Measurements from ENCODE around the gene PTRH1.
A peak's percentile ranks its signal among the peaks of the same experiment; 100 is the strongest.

PTRH1 gene

DNA sequence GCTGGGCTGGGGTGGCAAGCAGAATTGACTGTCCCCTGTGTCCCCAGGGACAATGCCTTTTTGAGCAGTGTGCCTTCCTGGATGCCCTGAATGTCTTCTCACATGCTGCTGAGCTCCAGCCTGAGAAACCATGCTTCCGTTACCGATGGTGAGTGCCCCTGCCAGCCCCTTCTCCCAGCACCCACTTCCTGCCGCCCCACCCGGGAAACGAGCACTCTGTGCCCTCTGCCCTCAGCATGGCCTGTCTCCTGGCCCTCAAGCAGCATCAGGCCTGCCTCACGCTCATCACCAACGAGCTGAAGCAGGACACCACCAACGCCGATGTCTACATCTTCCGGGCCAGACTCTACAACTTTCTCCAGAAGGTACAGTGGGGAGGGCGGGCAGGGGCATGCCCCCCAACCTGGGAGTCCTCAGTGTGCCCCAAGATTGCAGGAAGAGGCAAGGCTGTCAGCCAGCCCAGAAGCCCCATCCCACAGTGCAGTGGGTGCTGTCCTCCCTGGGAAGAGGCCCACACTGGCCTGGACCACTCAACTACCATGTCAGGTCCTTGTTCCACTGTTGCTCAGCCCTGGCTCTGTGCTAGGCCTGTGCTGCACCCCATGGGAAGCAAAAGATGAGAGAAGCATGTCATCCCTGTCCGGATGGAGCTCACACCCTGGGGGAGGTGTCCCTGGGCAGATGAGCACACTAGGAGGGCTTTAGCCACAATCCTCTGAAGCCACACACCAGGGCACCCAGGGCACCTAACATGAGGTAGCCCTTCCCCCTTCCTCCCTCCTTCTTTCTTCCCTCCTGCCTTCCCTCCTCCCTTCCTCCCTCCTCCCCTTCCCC lies 4.8 kb upstream of the PTRH1 start:
- DNase-seq (ENCODE audit: low read depth in 2 of 2) = no peak

DNA sequence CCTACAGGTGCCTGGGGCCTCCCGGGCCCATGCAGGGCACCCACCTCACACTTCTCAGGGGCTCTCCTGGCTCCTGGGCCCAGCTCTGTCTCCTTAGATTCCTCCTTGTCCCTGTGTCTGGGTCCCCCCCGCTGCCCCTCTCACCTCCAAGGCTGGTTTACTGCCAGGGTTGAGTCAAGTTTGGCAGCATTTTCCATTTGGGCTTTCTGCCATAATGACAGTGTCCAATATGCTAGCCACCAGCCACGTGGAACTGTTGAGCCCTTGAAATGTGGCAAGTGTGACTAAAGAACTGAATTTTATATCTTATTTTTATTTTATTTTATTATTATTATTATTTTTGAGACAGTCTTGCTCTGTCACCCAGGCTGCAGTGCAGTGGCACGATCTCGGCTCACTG lies 2.3 kb upstream of the PTRH1 start:
- no peak for DNase-seq (ENCODE audit: low read depth in 2 of 2)

DNA sequence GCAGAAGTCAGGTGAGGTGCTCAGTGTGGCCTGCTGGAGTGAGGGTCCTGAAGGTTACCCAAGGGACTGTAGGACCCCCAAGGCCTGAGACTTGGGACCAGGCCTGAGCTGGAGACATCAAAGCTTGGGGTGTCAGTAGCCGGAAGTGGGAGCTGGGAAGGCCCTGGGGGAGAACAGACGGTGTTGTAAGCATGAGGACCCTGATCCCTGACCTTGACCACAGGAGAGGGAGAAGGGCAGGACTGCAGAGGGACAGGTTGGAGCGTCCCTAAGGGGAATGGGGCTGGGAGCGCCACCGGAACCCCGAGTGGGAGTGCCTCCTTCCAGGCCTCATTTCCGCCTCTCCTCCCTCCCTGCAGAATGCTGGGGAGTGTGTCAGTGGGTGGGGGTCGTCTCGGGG lies 949 bp upstream of the PTRH1 start:
- DNase-seq (ENCODE audit: low read depth in 2 of 2) = no peak

- no peak for DNase-seq (ENCODE audit: low read depth in 2 of 2)
These were observed 453 bp downstream of the PTRH1 start for GRCh38 chr9:127714951-127715469.

DNA sequence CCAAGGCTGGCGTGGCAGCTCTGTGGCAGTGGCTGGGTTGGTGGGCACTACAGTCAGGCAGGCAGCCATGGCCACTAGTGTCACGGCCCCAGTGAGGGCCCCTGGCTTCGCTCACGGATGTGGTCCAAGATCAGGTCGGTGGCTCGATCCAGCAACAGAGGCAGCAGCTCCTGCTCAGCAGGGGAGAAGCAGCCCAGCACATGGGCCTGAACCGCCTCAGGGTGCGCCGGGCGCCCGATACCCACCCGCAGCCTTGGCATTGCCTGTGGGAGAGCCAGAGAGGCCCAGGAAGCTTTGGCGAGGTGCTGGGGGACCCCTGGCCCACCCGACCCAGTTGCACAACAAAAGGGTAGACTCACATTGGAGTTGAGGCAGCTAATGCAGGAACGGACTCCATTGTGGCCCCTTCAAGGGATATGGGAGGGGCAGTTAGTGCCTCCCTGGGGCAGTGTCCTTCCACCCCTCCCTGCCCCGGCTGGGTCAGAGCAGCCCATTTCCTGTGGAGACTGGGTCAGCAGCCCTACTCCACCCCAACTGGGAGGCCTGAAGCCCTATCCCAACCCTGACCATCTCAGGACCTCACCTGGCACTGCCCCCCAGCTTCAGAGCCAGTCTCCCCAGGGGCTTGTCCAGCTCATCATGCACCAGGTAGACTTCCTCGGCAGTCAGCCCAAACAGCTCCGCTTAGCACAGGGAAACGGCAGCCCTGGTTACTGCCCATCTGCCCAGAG lies 1.3 kb downstream of the PTRH1 start:
- no peak for DNase-seq (ENCODE audit: low read depth in 2 of 2)

DNA sequence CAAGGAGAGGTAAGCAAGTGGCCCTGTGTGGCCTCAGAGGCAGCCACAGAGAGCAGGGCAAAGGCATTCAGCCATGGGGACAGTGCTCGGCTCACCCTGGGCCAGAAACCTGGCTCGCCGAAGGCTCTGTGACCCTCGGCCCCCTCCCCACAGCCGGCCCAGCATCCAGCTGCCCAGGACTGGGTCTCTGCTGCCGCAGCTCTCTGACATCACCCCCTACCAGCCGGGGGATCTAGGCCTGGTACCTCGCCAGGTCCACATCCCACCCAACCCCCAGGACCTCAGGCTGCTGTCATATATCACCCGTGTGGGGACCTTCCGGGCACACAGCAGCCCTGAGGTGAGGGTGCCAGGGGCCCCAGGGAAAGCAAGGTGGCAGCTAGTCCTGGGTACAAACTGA lies 2.6 kb downstream of the PTRH1 start:
- DNase-seq (ENCODE audit: low read depth in 2 of 2) = no peak

DNA sequence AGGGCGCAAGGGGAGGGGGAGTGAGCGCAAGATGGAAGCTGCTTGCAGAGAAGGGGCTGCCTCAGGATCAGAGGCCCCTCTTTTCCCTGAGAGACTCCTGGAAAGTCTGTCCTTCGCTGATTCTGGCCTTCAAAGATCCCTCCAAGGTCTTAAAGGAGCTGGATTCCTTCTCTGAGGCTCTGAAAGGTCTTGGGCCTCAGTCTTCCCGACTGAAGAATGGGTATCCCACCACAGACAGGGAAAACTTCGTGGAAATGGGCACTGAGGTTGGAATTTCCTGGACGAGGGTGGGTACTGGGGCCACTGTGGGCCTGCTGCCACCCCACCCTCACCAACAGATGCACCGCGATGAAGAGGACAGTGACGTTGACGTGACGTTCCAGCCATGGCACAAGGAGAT lies 3.1 kb downstream of the PTRH1 start:
- DNase-seq (ENCODE audit: low read depth in 2 of 2) = no peak

DNA sequence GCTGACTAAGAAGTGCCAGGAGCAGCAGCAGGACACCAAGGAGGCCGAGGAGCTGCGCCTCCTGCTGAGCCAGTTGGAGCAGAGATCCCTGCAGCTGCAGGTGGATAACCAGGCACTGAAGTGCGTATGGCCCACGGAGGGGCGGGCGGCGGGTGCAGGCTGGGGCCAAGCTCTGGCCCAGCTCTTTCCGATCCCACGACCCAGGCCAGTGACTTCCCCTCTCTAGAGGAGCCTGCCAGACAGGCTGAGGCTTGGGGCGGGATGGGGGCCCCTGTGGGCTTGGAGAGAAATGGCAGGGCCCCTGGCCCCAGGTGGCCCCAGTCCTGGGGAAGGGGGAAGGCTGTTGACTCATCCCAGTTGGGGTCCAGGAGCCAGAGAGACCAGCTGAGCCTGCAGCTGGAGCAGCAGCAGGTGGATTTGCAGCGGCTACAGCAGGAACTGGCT lies 3.6 kb downstream of the PTRH1 start:
- no peak for DNase-seq (ENCODE audit: low read depth in 2 of 2)

DNA sequence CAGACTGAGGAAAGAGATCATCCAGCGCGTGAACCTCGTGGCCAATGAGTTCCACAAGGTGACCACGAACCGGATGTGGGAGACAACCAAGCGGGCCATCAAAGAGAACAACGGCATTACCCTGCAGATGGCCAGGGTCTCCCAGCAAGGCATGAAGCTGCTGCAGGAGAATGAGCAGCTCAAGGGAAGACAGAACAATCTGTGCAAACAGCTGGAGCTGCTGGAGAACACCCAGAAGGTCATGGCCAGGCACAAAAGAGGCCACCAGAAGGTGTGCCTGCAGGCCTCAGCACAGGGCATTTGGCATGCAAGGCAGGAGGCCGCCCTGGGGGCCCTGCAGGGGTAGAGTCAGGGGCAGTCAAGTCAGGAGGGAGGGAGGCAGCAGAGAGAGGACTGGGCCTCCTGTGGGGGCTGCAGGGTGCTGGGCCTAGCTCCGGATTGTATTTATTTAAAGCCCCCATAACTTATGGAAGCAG lies 4.2 kb downstream of the PTRH1 start:
- no peak for DNase-seq (ENCODE audit: low read depth in 2 of 2)

GRCh38 chr9:127710204-127710783 lies 5.2 kb downstream of the PTRH1 start:
- no peak for DNase-seq (ENCODE audit: low read depth in 2 of 2)

GRCh38 chr9:127708952-127709587 lies 6.4 kb downstream of the PTRH1 start:
- DNase-seq (ENCODE audit: low read depth in 2 of 2) = no peak

GRCh38 chr9:127707766-127708165 lies 7.7 kb downstream of the PTRH1 start:
- no peak for DNase-seq (ENCODE audit: low read depth in 2 of 2)

DNA sequence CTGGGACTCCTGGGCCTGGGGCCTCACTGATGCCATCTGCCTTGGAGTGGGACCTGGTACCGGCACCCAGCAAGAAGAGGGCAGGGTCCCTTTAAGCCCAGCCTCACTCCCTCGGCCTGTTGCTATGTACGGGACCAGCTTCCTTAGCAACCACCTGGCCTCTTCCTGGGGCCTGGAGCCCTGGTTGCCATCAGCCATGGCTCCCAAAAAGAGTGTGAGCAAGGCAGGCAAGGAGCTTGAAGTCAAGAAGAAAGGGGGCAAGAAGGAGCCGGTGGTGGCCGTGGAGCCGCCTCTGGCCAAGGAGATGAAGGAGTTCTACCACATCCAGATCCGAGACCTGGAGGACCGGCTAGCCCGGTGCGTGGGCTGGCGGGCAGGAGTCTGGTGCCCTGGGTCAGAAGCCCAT lies 8.6 kb downstream of the PTRH1 start, which contains the start of gene CFAP157:
CFAP157 (plus strand) TSS at position 153 of the 406 bp plus-strand sequence; CDS start at position 197, 44 bp downstream.
- no peak for DNase-seq (ENCODE audit: low read depth in 2 of 2)

- no peak for DNase-seq (ENCODE audit: low read depth in 2 of 2)
These were observed 9.7 kb downstream of the PTRH1 start for GRCh38 chr9:127705577-127706379.

DNA sequence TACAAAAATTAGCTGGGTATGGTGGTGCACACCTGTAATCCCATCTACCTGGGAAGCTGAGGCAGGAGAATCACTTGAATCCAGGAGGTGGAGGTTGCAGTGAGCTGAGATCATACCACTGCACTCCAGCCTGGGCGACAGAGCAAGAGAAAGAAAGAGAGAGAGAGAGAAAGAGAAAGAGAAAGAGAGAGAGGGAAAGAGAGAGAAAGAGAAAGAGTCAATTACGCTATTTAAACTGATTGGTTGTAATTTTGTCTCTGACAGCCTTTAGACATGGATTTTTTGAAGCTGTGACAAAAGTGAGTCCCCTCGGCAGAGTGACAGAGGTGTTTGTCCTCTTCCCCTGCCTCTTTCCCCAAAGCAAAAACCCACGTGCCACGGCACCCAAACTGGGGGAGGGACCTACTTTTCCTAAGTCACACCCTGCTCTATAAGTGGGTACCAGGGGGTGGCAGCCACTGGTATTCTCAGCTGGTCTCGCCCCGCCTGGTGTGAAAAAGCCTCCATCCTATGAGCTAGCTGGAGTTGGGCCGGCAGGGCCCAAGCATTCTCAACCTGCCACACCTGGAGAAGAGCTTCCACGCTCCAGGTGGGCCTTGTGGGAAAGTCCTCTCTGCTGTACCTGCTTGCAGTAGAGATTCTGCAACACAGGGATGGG lies 12.0 kb downstream of the PTRH1 start:
- no peak for DNase-seq (ENCODE audit: low read depth in 2 of 2)

DNA sequence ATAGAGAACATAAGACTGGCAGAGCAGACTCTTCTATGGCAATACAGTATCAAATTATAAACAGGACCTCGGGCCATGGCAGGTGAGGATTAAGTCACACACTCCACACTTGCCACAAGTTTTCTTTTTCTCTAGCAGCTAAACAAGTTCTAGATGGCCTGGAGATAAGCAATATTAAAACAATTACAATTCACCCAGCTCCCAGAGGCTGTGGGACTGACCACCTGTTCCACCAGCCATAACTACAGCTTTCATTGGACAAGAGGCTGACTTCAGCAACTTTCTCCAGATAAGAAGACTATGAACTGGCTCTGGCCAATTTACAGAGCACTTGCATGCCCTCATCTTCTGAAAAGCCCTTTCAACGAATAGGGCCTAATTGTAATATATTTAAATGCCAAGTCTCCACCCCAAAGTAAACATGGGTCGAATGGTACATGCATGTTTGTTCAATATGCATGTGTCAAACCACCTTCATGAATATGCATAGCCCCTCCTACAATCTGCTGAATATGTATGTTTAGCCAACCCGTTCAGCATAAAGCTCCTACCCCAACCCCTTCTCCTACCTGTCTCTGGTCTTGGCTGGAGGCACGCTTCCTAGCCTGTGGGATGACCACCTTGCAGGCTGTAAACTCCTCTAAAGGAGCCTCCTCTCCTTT lies 14.7 kb downstream of the PTRH1 start:
- DNase-seq (ENCODE audit: low read depth in 2 of 2) = no peak

- DNase-seq (ENCODE audit: low read depth in 2 of 2) = no peak
These were observed 15.3 kb downstream of the PTRH1 start for GRCh38 chr9:127700140-127700539.

DNA sequence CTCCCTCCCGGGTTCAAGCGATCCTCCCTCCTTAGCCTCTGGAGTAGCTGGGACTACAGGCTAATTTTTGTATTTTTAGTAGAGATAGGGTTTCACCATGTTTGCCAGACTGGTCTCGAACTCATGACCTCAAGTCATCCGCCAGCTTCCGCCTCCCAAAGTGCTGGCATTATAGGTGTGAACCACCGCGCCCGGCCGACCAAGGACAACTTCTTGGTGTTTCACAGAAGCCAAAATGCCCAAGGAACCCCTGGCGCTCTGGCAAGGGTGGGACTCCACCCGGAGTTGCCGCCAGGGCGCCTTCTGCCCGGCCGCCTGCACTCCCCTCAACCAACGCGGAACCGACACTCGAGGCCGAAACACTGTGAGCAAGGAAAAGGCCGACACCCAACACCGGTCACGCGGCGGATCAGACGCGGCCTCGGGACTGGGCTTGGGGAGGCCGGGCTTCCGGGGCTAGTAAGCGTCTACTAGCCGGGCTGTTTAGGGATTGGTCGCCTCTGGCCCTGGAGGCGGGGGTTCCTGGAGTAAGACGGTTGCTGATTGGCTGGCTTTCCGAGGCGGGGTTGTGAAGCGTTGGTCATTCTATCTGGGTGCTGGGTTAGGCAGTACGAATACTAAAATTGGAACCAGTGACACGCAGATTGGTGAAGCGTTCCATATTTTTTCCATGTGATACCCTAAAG lies 16.3 kb downstream of the PTRH1 start:
- peak; percentile 72 to 73 for DNase-seq (ENCODE audit: low read depth in 2 of 2)

DNA sequence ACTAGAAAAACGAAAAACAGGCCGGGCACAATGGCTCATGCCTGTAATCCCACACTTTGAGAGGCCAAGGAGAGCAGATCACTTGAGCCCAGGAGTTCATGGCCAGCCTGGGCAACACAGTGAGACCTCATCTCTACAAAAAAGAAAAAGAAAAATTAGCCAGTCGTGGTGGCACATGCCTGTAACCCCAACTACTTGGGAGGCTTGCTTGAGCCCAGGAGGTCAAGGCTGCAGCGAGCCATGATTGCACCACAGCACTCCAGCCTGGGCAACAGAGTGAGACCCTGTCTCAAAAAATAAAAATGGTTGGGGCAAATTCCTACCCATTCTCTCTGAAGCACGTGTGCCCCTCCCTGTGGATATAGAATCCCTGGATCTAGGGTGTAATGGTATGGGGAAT lies 17.1 kb downstream of the PTRH1 start:
- DNase-seq (ENCODE audit: low read depth in 2 of 2) = no peak
